Measurements from ENCODE around the gene ZNRF1.

- no peak for TF ChIP-seq POLR2AphosphoS5 (IDR thresholded peaks at IDR 0.05)
- TF ChIP-seq CTCF (IDR thresholded peaks at IDR 0.05), result no peak
Observed at GRCh38 chr16:75044800-75045361, 46.1 kb downstream of the ZNRF1 start.

All from breast epithelium (tissue), 3 donors.